HEK293 (cell line): ENCODE measurements around the gene PKHD1.

Experiments
- CTCF ChIA-PET: fragments of 350-600 bp; formaldehyde crosslinking; extraction: SDS; loops from one replicate; lab custom pipeline; 2021; ENCODE audit warnings: antibody characterized with exemption; lab: Yijun Ruan, JAX
- POLR2A ChIA-PET: fragments of 300-600 bp; formaldehyde crosslinking; extraction: SDS; loops from one replicate; lab custom pipeline; 2020; ENCODE audit warnings: antibody characterized with exemption, inconsistent platforms; lab: Yijun Ruan, JAX
- H3K27ac ChIP-seq: fragments of 200-500 bp; sonication (Bioruptor generic); 2 replicates; pipeline ENCODE4 v1.5.1; 2014; ENCODE audit warnings: low read depth, low read length, control low read depth, inconsistent platforms; ENCODE audit errors: extremely low read depth
- H3K36me3 ChIP-seq, 2 experiments: fragments of 200-500 bp in 1 of 2; sonication (Bioruptor generic) in 1 of 2; 1 replicate in 1 of 2; 2 replicates in 1 of 2; pipeline ENCODE4 v1.5.1; 2014 to 2017; ENCODE audit warnings: inconsistent platforms in 2 of 2, low read length in 2 of 2; ENCODE audit not compliant: control insufficient read depth in 2 of 2, insufficient read depth in 1 of 2
- H3K4me1 ChIP-seq: fragments of 200-500 bp; sonication (Bioruptor generic); 2 replicates; pipeline ENCODE4 v1.5.1; 2014; ENCODE audit warnings: mild to moderate bottlenecking, low read length, inconsistent platforms; ENCODE audit not compliant: control insufficient read depth, insufficient read depth
- H3K4me3 ChIP-seq: 2 replicates; pipeline ENCODE4 v1.5.1; 2011; ENCODE audit warnings: low read depth, mild to moderate bottlenecking, control low read depth, low read length, moderate library complexity
- H3K9me3 ChIP-seq: fragments of 200-500 bp; sonication (Bioruptor generic); 2 replicates; pipeline ENCODE4 v1.5.1; 2014; ENCODE audit warnings: low read depth, low read length, inconsistent platforms; ENCODE audit not compliant: control insufficient read depth, insufficient read depth
- EGR2 ChIP-seq: fragments of 450-650 bp; formaldehyde crosslinking; IDR thresholded peaks from 2 replicates; pipeline ENCODE4 v1.5.1; 2016; ENCODE audit warnings: low read depth, missing biosample characterization, missing genetic modification characterization
- SCRT2 ChIP-seq: fragments of 450-650 bp; formaldehyde crosslinking; IDR thresholded peaks from 2 replicates; pipeline ENCODE4 v1.5.1; 2016; ENCODE audit warnings: missing biosample characterization, missing genetic modification characterization
- SP7 ChIP-seq: fragments of 450-650 bp; formaldehyde crosslinking; IDR thresholded peaks from 2 replicates; pipeline ENCODE4 v1.5.1; 2016; ENCODE audit warnings: missing biosample characterization, missing genetic modification characterization
- ZBTB8A ChIP-seq: fragments of 450-650 bp; formaldehyde crosslinking; IDR thresholded peaks from 2 replicates; pipeline ENCODE4 v1.5.1; 2016; ENCODE audit warnings: missing biosample characterization, missing genetic modification characterization
- ZEB2 ChIP-seq: fragments of 450-650 bp; formaldehyde crosslinking; IDR thresholded peaks from 2 replicates; pipeline ENCODE4 v1.5.1; 2016; ENCODE audit warnings: missing biosample characterization, missing genetic modification characterization
- ZFHX2 ChIP-seq: fragments of 450-650 bp; formaldehyde crosslinking; conservative IDR thresholded peaks from 2 replicates; pipeline ENCODE4 v1.5.1; 2016; ENCODE audit warnings: missing biosample characterization, missing genetic modification characterization
- ZFP69B ChIP-seq: fragments of 450-650 bp; formaldehyde crosslinking; IDR thresholded peaks from 2 replicates; pipeline ENCODE4 v1.5.1; 2016; ENCODE audit warnings: missing biosample characterization, missing genetic modification characterization
- ZNF174 ChIP-seq: fragments of 450-650 bp; formaldehyde crosslinking; IDR thresholded peaks from 2 replicates; pipeline ENCODE4 v1.5.0; 2017; ENCODE audit warnings: missing biosample characterization, mild to moderate bottlenecking, missing genetic modification characterization
- ZNF184 ChIP-seq: fragments of 450-650 bp; IDR thresholded peaks from 2 replicates; pipeline ENCODE4 v1.5.1; 2018; ENCODE audit warnings: missing biosample characterization, mild to moderate bottlenecking, missing genetic modification characterization
- ZNF23 ChIP-seq: fragments of 450-650 bp; formaldehyde crosslinking; IDR thresholded peaks from 2 replicates; pipeline ENCODE4 v1.5.1; 2016; ENCODE audit warnings: missing biosample characterization, missing genetic modification characterization, borderline replicate concordance
- ZNF248 ChIP-seq: fragments of 450-650 bp; formaldehyde crosslinking; IDR thresholded peaks from 2 replicates; pipeline ENCODE4 v1.5.1; 2017; ENCODE audit warnings: missing biosample characterization, missing genetic modification characterization
- ZNF585B ChIP-seq: fragments of 450-650 bp; formaldehyde crosslinking; IDR thresholded peaks from 2 replicates; pipeline ENCODE4 v1.5.1; 2016; ENCODE audit warnings: missing biosample characterization, missing genetic modification characterization
- ZNF624 ChIP-seq: fragments of 450-650 bp; formaldehyde crosslinking; IDR thresholded peaks from 2 replicates; pipeline ENCODE4 v1.5.1; 2017; ENCODE audit warnings: missing biosample characterization, missing genetic modification characterization
- ZNF629 ChIP-seq: fragments of 450-650 bp; formaldehyde crosslinking; IDR thresholded peaks from 2 replicates; pipeline ENCODE4 v1.5.1; 2017; ENCODE audit warnings: missing biosample characterization, missing genetic modification characterization
- ZNF76 ChIP-seq: fragments of 450-650 bp; formaldehyde crosslinking; IDR thresholded peaks from 2 replicates; pipeline ENCODE4; 2016; ENCODE audit warnings: low read depth, missing biosample characterization, missing genetic modification characterization, borderline replicate concordance
- ZNF776 ChIP-seq: fragments of 450-650 bp; formaldehyde crosslinking; IDR thresholded peaks from 2 replicates; pipeline ENCODE4 v1.5.0; 2017; ENCODE audit warnings: missing biosample characterization, missing genetic modification characterization, borderline replicate concordance
- ZNF777 ChIP-seq: fragments of 450-650 bp; formaldehyde crosslinking; IDR thresholded peaks from 2 replicates; pipeline ENCODE4 v1.5.1; 2017; ENCODE audit warnings: missing biosample characterization, missing genetic modification characterization, borderline replicate concordance
- TF ChIP-seq, protein P1 (sequence below): fragments of 450-650 bp; formaldehyde crosslinking; IDR thresholded peaks from 2 replicates; pipeline ENCODE4; 2016; ENCODE audit warnings: missing biosample characterization, missing genetic modification characterization
- TF ChIP-seq, protein P2 (sequence below): fragments of 450-650 bp; formaldehyde crosslinking; IDR thresholded peaks from 2 replicates; pipeline ENCODE4 v1.5.1; 2016; ENCODE audit warnings: missing biosample characterization, missing genetic modification characterization
- TF ChIP-seq, protein P3 (sequence below): fragments of 450-650 bp; formaldehyde crosslinking; IDR thresholded peaks from 2 replicates; pipeline ENCODE4 v1.5.1; 2016; ENCODE audit warnings: missing biosample characterization, missing genetic modification characterization
- TF ChIP-seq, protein P4 (sequence below): fragments of 450-650 bp; IDR thresholded peaks from 2 replicates; pipeline ENCODE4 v1.5.1; 2018; ENCODE audit warnings: missing biosample characterization, mild to moderate bottlenecking, missing genetic modification characterization
- TF ChIP-seq, protein P5 (sequence below): fragments of 450-650 bp; formaldehyde crosslinking; IDR thresholded peaks from 2 replicates; pipeline ENCODE4 v1.5.1; 2016; ENCODE audit warnings: missing biosample characterization, missing genetic modification characterization

The PKHD1 gene

DNA sequence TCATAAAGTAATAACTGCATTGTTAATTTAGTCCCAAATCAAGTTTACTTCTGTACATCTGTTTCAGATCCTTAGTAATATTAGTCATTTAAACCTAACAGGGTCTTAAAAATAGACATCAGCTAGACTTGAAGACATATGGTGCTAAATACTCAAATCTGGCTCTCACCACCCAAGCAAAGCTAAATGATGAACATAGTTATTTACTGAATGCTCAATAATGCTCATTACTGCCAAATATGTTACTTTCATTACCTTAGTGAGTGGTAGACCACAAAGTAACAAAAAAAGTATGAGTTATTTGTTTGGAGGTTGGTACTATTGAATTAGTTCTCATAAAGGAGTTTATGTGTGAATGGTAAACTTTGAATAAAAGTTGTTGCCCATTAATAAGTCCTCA lies 502.1 kb downstream of the PKHD1 start (continued):
- TF ChIP-seq ZNF23 (tag by site-specific recombination) (no peak), ZEB2 (tag by site-specific recombination) (no peak), ZFHX2 (tag by site-specific recombination) (no peak), ZNF174 (tag by site-specific recombination) (no peak), SP7 (tag by site-specific recombination) (no peak), ZFP69B (tag by site-specific recombination) (no peak), SCRT2 (no peak), ZNF776 (no peak), ZBTB8A (tag by site-specific recombination) (no peak)
- TF ChIP-seq, all 188 proteins: peak for 0

DNA sequence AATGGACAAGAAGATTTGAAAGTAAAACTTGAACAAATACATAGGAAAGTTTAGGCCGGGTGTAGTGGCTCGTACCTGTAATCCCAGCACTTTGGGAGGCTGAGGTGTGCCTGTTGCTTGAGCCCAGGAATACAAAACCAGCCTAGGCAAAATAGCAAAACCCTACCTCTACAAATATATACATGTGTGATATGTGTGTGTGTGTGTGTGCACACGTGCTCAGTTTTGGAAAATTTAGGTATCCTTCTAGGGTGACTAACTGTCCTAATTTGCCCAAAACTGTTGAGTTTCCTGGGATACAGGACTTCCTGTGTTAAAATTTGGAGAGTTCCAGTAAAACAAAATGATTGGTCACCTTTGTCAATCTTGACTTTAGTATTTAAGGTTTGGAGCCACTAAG lies 503.2 kb downstream of the PKHD1 start:
- Histone ChIP-seq H3K36me3 (no peaks in the 10 kb centered on the region), H3K4me1 (no peaks in the 10 kb centered on the region), H3K27ac (no peak overlapping the region), H3K9me3 (no peaks in the 10 kb centered on the region), H3K4me3 (no peak overlapping the region)
- TF ChIP-seq, protein P1, sequence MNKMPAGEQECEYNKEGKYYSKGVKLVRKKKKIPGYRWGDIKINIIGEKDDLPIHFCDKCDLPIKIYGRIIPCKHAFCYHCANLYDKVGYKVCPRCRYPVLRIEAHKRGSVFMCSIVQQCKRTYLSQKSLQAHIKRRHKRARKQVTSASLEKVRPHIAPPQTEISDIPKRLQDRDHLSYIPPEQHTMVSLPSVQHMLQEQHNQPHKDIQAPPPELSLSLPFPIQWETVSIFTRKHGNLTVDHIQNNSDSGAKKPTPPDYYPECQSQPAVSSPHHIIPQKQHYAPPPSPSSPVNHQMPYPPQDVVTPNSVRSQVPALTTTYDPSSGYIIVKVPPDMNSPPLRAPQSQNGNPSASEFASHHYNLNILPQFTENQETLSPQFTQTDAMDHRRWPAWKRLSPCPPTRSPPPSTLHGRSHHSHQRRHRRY (tag by site-specific recombination) = no peak
- TF ChIP-seq ZNF585B = no peak
- no peak for TF ChIP-seq ZNF248 (tag by site-specific recombination)
- TF ChIP-seq, protein P2, sequence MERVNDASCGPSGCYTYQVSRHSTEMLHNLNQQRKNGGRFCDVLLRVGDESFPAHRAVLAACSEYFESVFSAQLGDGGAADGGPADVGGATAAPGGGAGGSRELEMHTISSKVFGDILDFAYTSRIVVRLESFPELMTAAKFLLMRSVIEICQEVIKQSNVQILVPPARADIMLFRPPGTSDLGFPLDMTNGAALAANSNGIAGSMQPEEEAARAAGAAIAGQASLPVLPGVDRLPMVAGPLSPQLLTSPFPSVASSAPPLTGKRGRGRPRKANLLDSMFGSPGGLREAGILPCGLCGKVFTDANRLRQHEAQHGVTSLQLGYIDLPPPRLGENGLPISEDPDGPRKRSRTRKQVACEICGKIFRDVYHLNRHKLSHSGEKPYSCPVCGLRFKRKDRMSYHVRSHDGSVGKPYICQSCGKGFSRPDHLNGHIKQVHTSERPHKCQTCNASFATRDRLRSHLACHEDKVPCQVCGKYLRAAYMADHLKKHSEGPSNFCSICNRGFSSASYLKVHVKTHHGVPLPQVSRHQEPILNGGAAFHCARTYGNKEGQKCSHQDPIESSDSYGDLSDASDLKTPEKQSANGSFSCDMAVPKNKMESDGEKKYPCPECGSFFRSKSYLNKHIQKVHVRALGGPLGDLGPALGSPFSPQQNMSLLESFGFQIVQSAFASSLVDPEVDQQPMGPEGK (tag by site-specific recombination) = no peak
- TF ChIP-seq, protein P3, sequence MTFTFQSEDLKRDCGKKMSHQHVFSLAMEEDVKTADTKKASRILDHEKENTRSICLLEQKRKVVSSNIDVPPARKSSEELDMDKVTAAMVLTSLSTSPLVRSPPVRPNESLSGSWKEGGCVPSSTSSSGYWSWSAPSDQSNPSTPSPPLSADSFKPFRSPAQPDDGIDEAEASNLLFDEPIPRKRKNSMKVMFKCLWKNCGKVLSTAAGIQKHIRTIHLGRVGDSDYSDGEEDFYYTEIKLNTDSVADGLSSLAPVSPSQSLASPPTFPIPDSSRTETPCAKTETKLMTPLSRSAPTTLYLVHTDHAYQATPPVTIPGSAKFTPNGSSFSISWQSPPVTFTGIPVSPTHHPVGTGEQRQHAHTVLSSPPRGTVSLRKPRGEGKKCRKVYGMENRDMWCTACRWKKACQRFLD (tag by site-specific recombination) = no peak
- TF ChIP-seq, protein P4, sequence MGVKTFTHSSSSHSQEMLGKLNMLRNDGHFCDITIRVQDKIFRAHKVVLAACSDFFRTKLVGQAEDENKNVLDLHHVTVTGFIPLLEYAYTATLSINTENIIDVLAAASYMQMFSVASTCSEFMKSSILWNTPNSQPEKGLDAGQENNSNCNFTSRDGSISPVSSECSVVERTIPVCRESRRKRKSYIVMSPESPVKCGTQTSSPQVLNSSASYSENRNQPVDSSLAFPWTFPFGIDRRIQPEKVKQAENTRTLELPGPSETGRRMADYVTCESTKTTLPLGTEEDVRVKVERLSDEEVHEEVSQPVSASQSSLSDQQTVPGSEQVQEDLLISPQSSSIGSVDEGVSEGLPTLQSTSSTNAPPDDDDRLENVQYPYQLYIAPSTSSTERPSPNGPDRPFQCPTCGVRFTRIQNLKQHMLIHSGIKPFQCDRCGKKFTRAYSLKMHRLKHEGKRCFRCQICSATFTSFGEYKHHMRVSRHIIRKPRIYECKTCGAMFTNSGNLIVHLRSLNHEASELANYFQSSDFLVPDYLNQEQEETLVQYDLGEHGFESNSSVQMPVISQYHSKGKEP (tag by site-specific recombination) = no peak
- no peak for TF ChIP-seq ZNF624 (tag by site-specific recombination)
- TF ChIP-seq ZNF76 (tag by site-specific recombination) = no peak
- TF ChIP-seq EGR2 = no peak
- TF ChIP-seq ZNF777 = no peak
- no peak for TF ChIP-seq ZEB2 (tag by site-specific recombination)
- TF ChIP-seq ZFP69B (tag by site-specific recombination) = no peak
- TF ChIP-seq ZNF184 = no peak
- TF ChIP-seq, protein P5, sequence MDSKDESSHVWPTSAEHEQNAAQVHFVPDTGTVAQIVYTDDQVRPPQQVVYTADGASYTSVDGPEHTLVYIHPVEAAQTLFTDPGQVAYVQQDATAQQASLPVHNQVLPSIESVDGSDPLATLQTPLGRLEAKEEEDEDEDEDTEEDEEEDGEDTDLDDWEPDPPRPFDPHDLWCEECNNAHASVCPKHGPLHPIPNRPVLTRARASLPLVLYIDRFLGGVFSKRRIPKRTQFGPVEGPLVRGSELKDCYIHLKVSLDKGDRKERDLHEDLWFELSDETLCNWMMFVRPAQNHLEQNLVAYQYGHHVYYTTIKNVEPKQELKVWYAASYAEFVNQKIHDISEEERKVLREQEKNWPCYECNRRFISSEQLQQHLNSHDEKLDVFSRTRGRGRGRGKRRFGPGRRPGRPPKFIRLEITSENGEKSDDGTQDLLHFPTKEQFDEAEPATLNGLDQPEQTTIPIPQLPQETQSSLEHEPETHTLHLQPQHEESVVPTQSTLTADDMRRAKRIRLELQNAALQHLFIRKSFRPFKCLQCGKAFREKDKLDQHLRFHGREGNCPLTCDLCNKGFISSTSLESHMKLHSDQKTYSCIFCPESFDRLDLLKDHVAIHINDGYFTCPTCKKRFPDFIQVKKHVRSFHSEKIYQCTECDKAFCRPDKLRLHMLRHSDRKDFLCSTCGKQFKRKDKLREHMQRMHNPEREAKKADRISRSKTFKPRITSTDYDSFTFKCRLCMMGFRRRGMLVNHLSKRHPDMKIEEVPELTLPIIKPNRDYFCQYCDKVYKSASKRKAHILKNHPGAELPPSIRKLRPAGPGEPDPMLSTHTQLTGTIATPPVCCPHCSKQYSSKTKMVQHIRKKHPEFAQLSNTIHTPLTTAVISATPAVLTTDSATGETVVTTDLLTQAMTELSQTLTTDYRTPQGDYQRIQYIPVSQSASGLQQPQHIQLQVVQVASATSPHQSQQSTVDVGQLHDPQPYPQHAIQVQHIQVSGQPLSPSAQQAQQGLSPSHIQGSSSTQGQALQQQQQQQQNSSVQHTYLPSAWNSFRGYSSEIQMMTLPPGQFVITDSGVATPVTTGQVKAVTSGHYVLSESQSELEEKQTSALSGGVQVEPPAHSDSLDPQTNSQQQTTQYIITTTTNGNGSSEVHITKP (tag by site-specific recombination) = no peak
- TF ChIP-seq ZNF629 = no peak
- ChIA-PET POLR2A (no interaction called here), CTCF (no interaction called here)
